ENCODE results near the gene ZNF446. TPM values are rescaled to one million over a fixed set of nuclear protein-coding genes. Genes with fewer than 3 reads are reported as not detected.
A peak's percentile ranks its signal among the peaks of the same experiment; 100 is the strongest.

The ZNF446 gene
- total and polyA plus RNA-seq, 9 of the 15 experiments (the other 6 are each of a cell fraction or from before 2014, with no cell fraction given), result 0.07 to 4.8 (median 1.2) TPM

DNA sequence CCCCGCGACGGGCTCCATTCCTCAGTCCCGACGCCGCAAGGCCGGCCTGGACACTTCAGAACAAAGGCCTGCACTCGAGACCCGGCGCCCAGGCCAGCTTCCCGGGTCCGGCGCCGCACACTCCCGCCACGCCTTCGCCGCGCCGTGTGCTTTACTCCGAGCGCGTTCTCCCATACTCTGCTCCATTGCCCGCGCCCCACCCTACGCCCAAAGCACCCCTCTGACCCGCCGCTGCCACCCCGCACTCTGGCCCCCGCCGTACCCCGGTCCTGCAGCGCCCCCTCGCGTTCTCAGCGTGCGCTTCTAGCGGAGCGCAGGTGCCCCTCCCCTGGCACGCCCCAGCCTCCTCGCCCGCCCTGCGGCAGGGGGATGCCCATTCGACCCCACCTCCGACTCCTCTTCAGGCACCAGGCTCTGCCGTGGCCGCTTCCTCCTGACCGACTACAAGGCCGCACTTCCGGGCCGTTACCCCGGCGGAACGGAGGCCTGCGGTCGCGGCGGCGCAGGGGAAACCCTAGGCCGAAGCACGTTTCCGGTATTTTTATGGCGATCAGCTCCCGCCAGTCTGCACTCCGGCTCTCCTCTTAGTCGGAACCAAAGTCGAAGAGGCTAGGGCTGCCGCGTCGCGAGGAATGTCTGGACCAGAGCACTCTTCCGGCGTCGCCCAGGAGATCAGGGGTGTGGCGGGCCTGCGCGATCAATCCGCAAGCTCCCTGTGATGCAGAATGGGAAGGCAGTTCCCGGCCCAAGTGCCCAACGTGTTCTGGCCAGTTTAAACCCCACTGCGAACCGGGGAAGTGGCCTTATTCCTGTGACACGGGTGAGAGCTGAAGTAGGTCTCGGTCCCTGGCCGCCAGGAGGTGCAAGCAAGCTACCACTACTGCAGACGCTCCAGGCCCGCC, 43.5 kb downstream of the ZNF446 start, which contains the start of gene ZBTB45 (continued):
- TF ChIP-seq PTTG1 (tag; IDR thresholded peaks at IDR 0.05; ENCODE audit: low read depth) (no peak), SNIP1 (IDR thresholded peaks at IDR 0.05; ENCODE audit: low read depth) (no peak), MAZ (CRISPR knock-in tag; conservative IDR thresholded peaks at IDR 0.05 in 1 of 2, IDR thresholded peaks at IDR 0.05 in 1 of 2) (peak; percentile 86 to 94), ZNF324 (CRISPR knock-in tag; IDR thresholded peaks at IDR 0.05) (no peak), TGIF2 (CRISPR knock-in tag; IDR thresholded peaks at IDR 0.05) (no peak), RFX7 (CRISPR knock-in tag; IDR thresholded peaks at IDR 0.05) (no peak), ADNP (tag; IDR thresholded peaks at IDR 0.05) (no peak)
- TF ChIP-seq, protein P1, sequence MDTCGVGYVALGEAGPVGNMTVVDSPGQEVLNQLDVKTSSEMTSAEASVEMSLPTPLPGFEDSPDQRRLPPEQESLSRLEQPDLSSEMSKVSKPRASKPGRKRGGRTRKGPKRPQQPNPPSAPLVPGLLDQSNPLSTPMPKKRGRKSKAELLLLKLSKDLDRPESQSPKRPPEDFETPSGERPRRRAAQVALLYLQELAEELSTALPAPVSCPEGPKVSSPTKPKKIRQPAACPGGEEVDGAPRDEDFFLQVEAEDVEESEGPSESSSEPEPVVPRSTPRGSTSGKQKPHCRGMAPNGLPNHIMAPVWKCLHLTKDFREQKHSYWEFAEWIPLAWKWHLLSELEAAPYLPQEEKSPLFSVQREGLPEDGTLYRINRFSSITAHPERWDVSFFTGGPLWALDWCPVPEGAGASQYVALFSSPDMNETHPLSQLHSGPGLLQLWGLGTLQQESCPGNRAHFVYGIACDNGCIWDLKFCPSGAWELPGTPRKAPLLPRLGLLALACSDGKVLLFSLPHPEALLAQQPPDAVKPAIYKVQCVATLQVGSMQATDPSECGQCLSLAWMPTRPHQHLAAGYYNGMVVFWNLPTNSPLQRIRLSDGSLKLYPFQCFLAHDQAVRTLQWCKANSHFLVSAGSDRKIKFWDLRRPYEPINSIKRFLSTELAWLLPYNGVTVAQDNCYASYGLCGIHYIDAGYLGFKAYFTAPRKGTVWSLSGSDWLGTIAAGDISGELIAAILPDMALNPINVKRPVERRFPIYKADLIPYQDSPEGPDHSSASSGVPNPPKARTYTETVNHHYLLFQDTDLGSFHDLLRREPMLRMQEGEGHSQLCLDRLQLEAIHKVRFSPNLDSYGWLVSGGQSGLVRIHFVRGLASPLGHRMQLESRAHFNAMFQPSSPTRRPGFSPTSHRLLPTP (IDR thresholded peaks at IDR 0.05; ENCODE audit: borderline replicate concordance, extremely low read depth, insufficient read length), result no peak
- TF ChIP-seq, protein P2, sequence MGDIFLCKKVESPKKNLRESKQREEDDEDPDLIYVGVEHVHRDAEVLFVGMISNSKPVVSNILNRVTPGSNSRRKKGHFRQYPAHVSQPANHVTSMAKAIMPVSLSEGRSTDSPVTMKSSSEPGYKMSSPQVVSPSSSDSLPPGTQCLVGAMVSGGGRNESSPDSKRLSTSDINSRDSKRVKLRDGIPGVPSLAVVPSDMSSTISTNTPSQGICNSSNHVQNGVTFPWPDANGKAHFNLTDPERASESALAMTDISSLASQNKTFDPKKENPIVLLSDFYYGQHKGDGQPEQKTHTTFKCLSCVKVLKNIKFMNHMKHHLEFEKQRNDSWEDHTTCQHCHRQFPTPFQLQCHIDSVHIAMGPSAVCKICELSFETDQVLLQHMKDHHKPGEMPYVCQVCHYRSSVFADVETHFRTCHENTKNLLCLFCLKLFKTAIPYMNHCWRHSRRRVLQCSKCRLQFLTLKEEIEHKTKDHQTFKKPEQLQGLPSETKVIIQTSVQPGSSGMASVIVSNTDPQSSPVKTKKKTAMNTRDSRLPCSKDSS (IDR thresholded peaks at IDR 0.05; ENCODE audit: low read depth, partially characterized antibody), result no peak
- TF ChIP-seq, protein P3, sequence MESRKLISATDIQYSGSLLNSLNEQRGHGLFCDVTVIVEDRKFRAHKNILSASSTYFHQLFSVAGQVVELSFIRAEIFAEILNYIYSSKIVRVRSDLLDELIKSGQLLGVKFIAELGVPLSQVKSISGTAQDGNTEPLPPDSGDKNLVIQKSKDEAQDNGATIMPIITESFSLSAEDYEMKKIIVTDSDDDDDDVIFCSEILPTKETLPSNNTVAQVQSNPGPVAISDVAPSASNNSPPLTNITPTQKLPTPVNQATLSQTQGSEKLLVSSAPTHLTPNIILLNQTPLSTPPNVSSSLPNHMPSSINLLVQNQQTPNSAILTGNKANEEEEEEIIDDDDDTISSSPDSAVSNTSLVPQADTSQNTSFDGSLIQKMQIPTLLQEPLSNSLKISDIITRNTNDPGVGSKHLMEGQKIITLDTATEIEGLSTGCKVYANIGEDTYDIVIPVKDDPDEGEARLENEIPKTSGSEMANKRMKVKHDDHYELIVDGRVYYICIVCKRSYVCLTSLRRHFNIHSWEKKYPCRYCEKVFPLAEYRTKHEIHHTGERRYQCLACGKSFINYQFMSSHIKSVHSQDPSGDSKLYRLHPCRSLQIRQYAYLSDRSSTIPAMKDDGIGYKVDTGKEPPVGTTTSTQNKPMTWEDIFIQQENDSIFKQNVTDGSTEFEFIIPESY (CRISPR knock-in tag; IDR thresholded peaks at IDR 0.05), result peak; percentile 93
- TF ChIP-seq, protein P4, sequence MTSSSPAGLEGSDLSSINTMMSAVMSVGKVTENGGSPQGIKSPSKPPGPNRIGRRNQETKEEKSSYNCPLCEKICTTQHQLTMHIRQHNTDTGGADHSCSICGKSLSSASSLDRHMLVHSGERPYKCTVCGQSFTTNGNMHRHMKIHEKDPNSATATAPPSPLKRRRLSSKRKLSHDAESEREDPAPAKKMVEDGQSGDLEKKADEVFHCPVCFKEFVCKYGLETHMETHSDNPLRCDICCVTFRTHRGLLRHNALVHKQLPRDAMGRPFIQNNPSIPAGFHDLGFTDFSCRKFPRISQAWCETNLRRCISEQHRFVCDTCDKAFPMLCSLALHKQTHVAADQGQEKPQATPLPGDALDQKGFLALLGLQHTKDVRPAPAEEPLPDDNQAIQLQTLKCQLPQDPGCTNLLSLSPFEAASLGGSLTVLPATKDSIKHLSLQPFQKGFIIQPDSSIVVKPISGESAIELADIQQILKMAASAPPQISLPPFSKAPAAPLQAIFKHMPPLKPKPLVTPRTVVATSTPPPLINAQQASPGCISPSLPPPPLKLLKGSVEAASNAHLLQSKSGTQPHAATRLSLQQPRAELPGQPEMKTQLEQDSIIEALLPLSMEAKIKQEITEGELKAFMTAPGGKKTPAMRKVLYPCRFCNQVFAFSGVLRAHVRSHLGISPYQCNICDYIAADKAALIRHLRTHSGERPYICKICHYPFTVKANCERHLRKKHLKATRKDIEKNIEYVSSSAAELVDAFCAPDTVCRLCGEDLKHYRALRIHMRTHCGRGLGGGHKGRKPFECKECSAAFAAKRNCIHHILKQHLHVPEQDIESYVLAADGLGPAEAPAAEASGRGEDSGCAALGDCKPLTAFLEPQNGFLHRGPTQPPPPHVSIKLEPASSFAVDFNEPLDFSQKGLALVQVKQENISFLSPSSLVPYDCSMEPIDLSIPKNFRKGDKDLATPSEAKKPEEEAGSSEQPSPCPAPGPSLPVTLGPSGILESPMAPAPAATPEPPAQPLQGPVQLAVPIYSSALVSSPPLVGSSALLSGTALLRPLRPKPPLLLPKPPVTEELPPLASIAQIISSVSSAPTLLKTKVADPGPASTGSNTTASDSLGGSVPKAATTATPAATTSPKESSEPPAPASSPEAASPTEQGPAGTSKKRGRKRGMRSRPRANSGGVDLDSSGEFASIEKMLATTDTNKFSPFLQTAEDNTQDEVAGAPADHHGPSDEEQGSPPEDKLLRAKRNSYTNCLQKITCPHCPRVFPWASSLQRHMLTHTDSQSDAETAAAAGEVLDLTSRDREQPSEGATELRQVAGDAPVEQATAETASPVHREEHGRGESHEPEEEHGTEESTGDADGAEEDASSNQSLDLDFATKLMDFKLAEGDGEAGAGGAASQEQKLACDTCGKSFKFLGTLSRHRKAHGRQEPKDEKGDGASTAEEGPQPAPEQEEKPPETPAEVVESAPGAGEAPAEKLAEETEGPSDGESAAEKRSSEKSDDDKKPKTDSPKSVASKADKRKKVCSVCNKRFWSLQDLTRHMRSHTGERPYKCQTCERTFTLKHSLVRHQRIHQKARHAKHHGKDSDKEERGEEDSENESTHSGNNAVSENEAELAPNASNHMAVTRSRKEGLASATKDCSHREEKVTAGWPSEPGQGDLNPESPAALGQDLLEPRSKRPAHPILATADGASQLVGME (CRISPR knock-in tag; IDR thresholded peaks at IDR 0.05), result peak; percentile 96
- TF ChIP-seq, protein P5, sequence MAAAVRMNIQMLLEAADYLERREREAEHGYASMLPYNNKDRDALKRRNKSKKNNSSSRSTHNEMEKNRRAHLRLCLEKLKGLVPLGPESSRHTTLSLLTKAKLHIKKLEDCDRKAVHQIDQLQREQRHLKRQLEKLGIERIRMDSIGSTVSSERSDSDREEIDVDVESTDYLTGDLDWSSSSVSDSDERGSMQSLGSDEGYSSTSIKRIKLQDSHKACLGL (CRISPR knock-in tag; IDR thresholded peaks at IDR 0.05; ENCODE audit: borderline replicate concordance, poor library complexity, severe bottlenecking), result no peak
